ENCODE data around the gene LAPTM5. TPM values are rescaled to one million over a fixed set of nuclear protein-coding genes. Genes with fewer than 3 reads are reported as not detected.

LAPTM5 gene
- total RNA-seq, 1 donor from 2014 or later = not detected

DNA sequence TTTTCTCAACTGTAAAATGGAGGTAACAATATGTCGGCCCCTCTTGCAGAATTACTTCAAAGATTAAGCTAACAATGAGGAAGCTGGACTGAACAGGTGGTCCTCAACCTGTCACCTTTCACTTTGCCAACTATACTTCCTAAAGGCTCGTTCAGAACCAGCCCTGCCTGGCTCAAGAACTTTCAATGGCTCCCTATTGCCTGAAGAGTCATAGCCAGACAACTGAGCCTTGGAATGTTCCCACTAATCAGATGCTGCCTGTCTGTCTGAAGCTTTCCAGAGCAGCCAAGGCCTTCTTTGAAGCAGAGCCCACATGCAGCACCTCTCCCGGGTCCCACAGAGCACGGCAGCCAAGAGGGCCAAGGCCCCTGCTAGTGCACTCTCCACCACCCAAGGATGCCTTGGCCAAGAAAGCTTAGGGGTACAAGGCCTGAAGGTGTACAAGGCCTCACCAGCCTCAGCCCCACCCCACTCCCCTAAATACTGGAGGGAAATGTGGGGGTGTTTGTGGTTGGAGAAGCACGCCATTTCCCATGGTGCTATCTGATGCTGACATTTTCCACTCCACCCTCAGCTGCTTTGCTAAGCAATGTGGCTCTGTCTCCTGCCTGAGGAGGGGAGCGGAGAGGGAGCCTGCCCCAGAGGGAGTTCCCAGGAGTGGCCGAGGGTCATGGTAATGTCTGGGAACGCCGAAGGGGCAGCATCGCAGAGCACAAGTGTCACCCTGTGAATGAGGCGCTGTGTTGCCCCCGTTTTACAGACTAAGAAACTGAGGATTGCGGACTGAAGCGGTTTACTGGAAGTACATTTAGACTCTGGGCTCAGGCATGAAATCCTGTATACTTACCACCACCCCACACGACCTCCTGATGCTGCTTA is 8.2 kb upstream of the LAPTM5 start:
- no peak for DNase-seq (ENCODE audit: low spot score)
- H3K27ac Mint-ChIP-seq = no peak overlapping the region
- TF ChIP-seq, protein P1, sequence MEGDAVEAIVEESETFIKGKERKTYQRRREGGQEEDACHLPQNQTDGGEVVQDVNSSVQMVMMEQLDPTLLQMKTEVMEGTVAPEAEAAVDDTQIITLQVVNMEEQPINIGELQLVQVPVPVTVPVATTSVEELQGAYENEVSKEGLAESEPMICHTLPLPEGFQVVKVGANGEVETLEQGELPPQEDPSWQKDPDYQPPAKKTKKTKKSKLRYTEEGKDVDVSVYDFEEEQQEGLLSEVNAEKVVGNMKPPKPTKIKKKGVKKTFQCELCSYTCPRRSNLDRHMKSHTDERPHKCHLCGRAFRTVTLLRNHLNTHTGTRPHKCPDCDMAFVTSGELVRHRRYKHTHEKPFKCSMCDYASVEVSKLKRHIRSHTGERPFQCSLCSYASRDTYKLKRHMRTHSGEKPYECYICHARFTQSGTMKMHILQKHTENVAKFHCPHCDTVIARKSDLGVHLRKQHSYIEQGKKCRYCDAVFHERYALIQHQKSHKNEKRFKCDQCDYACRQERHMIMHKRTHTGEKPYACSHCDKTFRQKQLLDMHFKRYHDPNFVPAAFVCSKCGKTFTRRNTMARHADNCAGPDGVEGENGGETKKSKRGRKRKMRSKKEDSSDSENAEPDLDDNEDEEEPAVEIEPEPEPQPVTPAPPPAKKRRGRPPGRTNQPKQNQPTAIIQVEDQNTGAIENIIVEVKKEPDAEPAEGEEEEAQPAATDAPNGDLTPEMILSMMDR (IDR thresholded peaks at IDR 0.05) = no peak
- TF ChIP-seq EZH2 (IDR thresholded peaks at IDR 0.05) = no peak
- TF ChIP-seq EZH2phosphoT487 (IDR thresholded peaks at IDR 0.05) = no peak
- no peaks in the 10 kb centered on the region for H4K20me1 ChIP-seq (ENCODE audit: low read depth)
- no peak overlapping the region for H3K4me3 Mint-ChIP-seq
- H3K4me1 Mint-ChIP-seq = peaks cover 17% of the 10 kb centered on the region
- peaks cover 2% of the 10 kb centered on the region for H3K27me3 Mint-ChIP-seq (ENCODE audit: insufficient read depth, low read depth)
- H3F3A ChIP-seq (ENCODE audit: low read depth) = no peaks in the 10 kb centered on the region
- no peak overlapping the region for H3K27ac ChIP-seq
- H3K27me3 ChIP-seq = no peaks in the 10 kb centered on the region
- no peak overlapping the region for H2AFZ ChIP-seq (replicated peaks)
- H3K9ac ChIP-seq = no peak overlapping the region
- H3K79me2 ChIP-seq (ENCODE audit: low read depth) = no peaks in the 10 kb centered on the region
- no peaks in the 10 kb centered on the region for H3K9me3 Mint-ChIP-seq
- no peak overlapping the region for H3K4me3 ChIP-seq
- no peaks in the 10 kb centered on the region for H3K36me3 Mint-ChIP-seq
- H3K9me3 ChIP-seq (ENCODE audit: low read depth) = no peaks in the 10 kb centered on the region
- H3K4me2 ChIP-seq = no peak overlapping the region
- no peaks in the 10 kb centered on the region for H3K36me3 ChIP-seq
- peaks cover 13% of the 10 kb centered on the region for H3K4me1 ChIP-seq

DNA sequence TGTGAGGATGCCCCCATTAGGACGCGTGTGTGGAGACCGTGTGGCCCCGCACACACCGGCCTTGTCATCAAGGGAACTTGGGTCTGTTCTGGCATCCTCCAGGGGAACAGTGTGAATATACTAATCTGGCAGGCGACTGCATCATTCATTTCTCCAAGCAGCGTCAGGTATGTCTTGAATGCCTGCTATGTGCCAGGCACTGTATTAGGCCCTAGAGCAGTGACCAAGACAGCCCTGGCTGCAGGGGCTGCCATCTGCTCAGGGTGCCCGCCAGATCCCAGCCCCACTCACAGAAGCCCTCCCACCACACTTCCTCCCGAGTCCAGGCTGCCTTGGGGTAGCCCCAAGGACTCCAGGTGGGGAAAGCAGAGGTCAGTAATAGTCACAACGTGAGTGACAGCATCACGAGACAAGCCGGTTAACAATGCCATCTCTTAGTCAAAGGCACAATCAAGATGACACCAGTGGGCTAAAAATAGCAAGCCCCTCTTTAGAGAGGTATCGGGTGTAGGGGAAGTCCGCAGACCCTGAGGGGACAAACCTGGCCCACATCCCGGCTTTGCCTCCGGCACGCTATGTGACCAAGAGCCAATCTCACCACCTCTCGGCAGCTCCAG is 7.5 kb upstream of the LAPTM5 start:
- Mint-ChIP-seq H3K9me3 (peaks cover 3% of the 10 kb centered on the region), H3K4me1 (peaks cover 22% of the 10 kb centered on the region), H3K27me3 (ENCODE audit: insufficient read depth, low read depth) (peaks cover 2% of the 10 kb centered on the region), H3K36me3 (no peaks in the 10 kb centered on the region), H3K4me3 (no peak overlapping the region), H3K27ac (no peak overlapping the region)
- Histone ChIP-seq H3K36me3 (no peaks in the 10 kb centered on the region), H3K4me2 (no peak overlapping the region), H4K20me1 (ENCODE audit: low read depth) (no peaks in the 10 kb centered on the region), H3F3A (ENCODE audit: low read depth) (no peaks in the 10 kb centered on the region), H3K9ac (no peak overlapping the region), H3K9me3 (ENCODE audit: low read depth) (no peaks in the 10 kb centered on the region), H2AFZ (replicated peaks) (no peak overlapping the region), H3K27me3 (no peaks in the 10 kb centered on the region), H3K4me3 (no peak overlapping the region), H3K4me1 (peaks cover 15% of the 10 kb centered on the region), H3K27ac (no peak overlapping the region), H3K79me2 (ENCODE audit: low read depth) (no peaks in the 10 kb centered on the region)
- DNase-seq (ENCODE audit: low spot score) = no peak
- TF ChIP-seq, protein P1 (IDR thresholded peaks at IDR 0.05) = no peak
- TF ChIP-seq EZH2phosphoT487 (IDR thresholded peaks at IDR 0.05) (no peak), EZH2 (IDR thresholded peaks at IDR 0.05) (no peak)

DNA sequence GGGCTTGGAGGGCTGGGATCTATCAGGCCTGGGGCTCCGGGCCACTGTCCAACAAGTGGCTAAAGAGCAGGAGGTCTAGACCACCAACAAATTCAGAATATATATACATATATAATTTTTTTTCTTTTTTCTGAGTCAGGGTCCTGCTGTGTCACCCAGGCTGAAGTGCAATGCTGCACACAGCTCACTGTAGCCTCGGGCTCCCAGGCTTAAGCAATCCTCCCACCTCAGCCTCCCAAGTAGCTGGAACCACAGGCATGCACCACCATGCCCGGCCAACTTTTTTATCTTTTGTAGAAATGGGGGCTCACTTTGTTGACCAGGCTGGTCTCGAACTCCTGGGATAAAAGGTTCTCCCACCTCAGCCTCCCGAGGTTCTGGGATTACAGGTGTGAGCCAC is 6.8 kb upstream of the LAPTM5 start:
- H4K20me1 ChIP-seq (ENCODE audit: low read depth) = no peaks in the 10 kb centered on the region
- Mint-ChIP-seq H3K27ac (no peak overlapping the region), H3K36me3 (no peaks in the 10 kb centered on the region), H3K4me1 (peaks cover 28% of the 10 kb centered on the region), H3K27me3 (ENCODE audit: insufficient read depth, low read depth) (peaks cover under 1% of the 10 kb centered on the region), H3K9me3 (peaks cover 5% of the 10 kb centered on the region), H3K4me3 (no peak overlapping the region)
- no peak overlapping the region for H3K4me3 ChIP-seq
- H3K27ac ChIP-seq = no peak overlapping the region
- no peak overlapping the region for H3K4me2 ChIP-seq
- H3K27me3 ChIP-seq = no peaks in the 10 kb centered on the region
- no peaks in the 10 kb centered on the region for H3K9me3 ChIP-seq (ENCODE audit: low read depth)
- DNase-seq (ENCODE audit: low spot score) = no peak
- no peaks in the 10 kb centered on the region for H3F3A ChIP-seq (ENCODE audit: low read depth)
- peaks cover 19% of the 10 kb centered on the region for H3K4me1 ChIP-seq
- H2AFZ ChIP-seq (replicated peaks) = no peak overlapping the region
- no peak overlapping the region for H3K9ac ChIP-seq
- no peaks in the 10 kb centered on the region for H3K79me2 ChIP-seq (ENCODE audit: low read depth)
- no peaks in the 10 kb centered on the region for H3K36me3 ChIP-seq
- no peak for TF ChIP-seq EZH2 (IDR thresholded peaks at IDR 0.05)
- TF ChIP-seq EZH2phosphoT487 (IDR thresholded peaks at IDR 0.05) = no peak
- TF ChIP-seq, protein P1 (IDR thresholded peaks at IDR 0.05) = no peak

All from neural progenitor cell (in vitro differentiated cells).